Suppressor macrophage treated with lipopolysaccharide for 1 hour (primary cell): Measurements from ENCODE around the gene CASK.
A peak's percentile ranks its signal among the peaks of the same experiment; 100 is the strongest.

Experiments used
- DNase-seq, 3 donors: peaks; one replicate each; pipeline ENCODE4 v3.0.0-alpha.2; 2020 to 2022

The CASK gene

GRCh38 chrX:41912923-41913322 is 10.4 kb downstream of the CASK start:
- DNase-seq, result no peak

- no peak for DNase-seq
These were observed 14.3 kb downstream of the CASK start for GRCh38 chrX:41909068-41909467.

- no peak for DNase-seq
These were observed 16.7 kb downstream of the CASK start for GRCh38 chrX:41906515-41907187.

- no peak for DNase-seq
These were observed 19.8 kb downstream of the CASK start for GRCh38 chrX:41903544-41903943.

GRCh38 chrX:41900321-41900720 is 23.0 kb downstream of the CASK start:
- DNase-seq, result no peak

- DNase-seq, result no peak
These were observed 27.5 kb downstream of the CASK start for GRCh38 chrX:41895826-41896225.

- no peak for DNase-seq
These were observed 33.3 kb downstream of the CASK start for GRCh38 chrX:41890026-41890423.

- no peak for DNase-seq
These were observed 33.9 kb downstream of the CASK start for GRCh38 chrX:41889317-41890025.

- DNase-seq, result no peak
These were observed 35.7 kb downstream of the CASK start for GRCh38 chrX:41887691-41888090.

GRCh38 chrX:41885724-41886123 is 37.6 kb downstream of the CASK start:
- DNase-seq, result no peak

- DNase-seq, result peak in 1 of 3 donors; percentile 16
These were observed 42.2 kb downstream of the CASK start for GRCh38 chrX:41881166-41881565.

- DNase-seq, result no peak
These were observed 46.2 kb downstream of the CASK start for GRCh38 chrX:41877167-41877566.

GRCh38 chrX:41875142-41875541 is 48.2 kb downstream of the CASK start:
- DNase-seq, result no peak

- DNase-seq, result no peak
These were observed 52.6 kb downstream of the CASK start for GRCh38 chrX:41870719-41871151.

- DNase-seq, result no peak
These were observed 54.9 kb downstream of the CASK start for GRCh38 chrX:41868392-41868977.

- no peak for DNase-seq
These were observed 59.8 kb downstream of the CASK start for GRCh38 chrX:41863343-41864203.

- DNase-seq, result no peak
These were observed 60.7 kb downstream of the CASK start for GRCh38 chrX:41862562-41863184.

- DNase-seq, result no peak
These were observed 65.1 kb downstream of the CASK start for GRCh38 chrX:41858161-41858775.

GRCh38 chrX:41857670-41858069 is 65.7 kb downstream of the CASK start:
- no peak for DNase-seq

GRCh38 chrX:41846714-41847113 is 76.6 kb downstream of the CASK start:
- no peak for DNase-seq

GRCh38 chrX:41837270-41837944 is 85.9 kb downstream of the CASK start:
- no peak for DNase-seq

- DNase-seq, result no peak
These were observed 94.5 kb downstream of the CASK start for GRCh38 chrX:41828826-41829225.
